ENCODE results near the gene SCRG1. TPM values are rescaled to one million over a fixed set of nuclear protein-coding genes. Genes with fewer than 3 reads are reported as not detected.
A peak's percentile ranks its signal among the peaks of the same experiment; 100 is the strongest.

SCRG1 gene
- total RNA-seq, 1 donor from 2014 or later: 5.1 TPM

- TF ChIP-seq CTCF (conservative IDR thresholded peaks at IDR 0.05): no peak
- no peaks in the 10 kb centered on the region for H3K9me3 Mint-ChIP-seq
- H3K36me3 Mint-ChIP-seq (ENCODE audit: low read depth): peaks cover 8% of the 10 kb centered on the region
- H3K4me1 Mint-ChIP-seq: peaks cover 17% of the 10 kb centered on the region
- no peak overlapping the region for H3K4me3 Mint-ChIP-seq
- DNase-seq (ENCODE audit: low read depth, low spot score): no peak
- peak overlapping the region; percentile 65 for H3K27ac Mint-ChIP-seq (ENCODE audit: unreplicated experiment)
- no peaks in the 10 kb centered on the region for H3K27me3 Mint-ChIP-seq (ENCODE audit: low read depth)
Observed at GRCh38 chr4:173382349-173382748, 16.6 kb downstream of the SCRG1 start.

GRCh38 chr4:173381610-173382009 lies 17.3 kb downstream of the SCRG1 start:
- Mint-ChIP-seq H3K4me3 (peak overlapping the region; percentile 8), H3K27ac (ENCODE audit: unreplicated experiment) (peak overlapping the region; percentile 29), H3K4me1 (peaks cover 17% of the 10 kb centered on the region), H3K9me3 (no peaks in the 10 kb centered on the region), H3K36me3 (ENCODE audit: low read depth) (peaks cover 8% of the 10 kb centered on the region), H3K27me3 (ENCODE audit: low read depth) (no peaks in the 10 kb centered on the region)
- DNase-seq (ENCODE audit: low read depth, low spot score): no peak
- TF ChIP-seq CTCF (conservative IDR thresholded peaks at IDR 0.05): no peak

GRCh38 chr4:173380987-173381386 lies 17.9 kb downstream of the SCRG1 start:
- H3K36me3 Mint-ChIP-seq (ENCODE audit: low read depth): peaks cover 9% of the 10 kb centered on the region
- no peak for TF ChIP-seq CTCF (conservative IDR thresholded peaks at IDR 0.05)
- H3K4me3 Mint-ChIP-seq: peak overlapping the region; percentile 32
- H3K27me3 Mint-ChIP-seq (ENCODE audit: low read depth): no peaks in the 10 kb centered on the region
- H3K27ac Mint-ChIP-seq (ENCODE audit: unreplicated experiment): no peak overlapping the region
- DNase-seq (ENCODE audit: low read depth, low spot score): no peak
- peaks cover 17% of the 10 kb centered on the region for H3K4me1 Mint-ChIP-seq
- H3K9me3 Mint-ChIP-seq: no peaks in the 10 kb centered on the region

GRCh38 chr4:173379929-173380328 lies 19.0 kb downstream of the SCRG1 start:
- no peaks in the 10 kb centered on the region for H3K9me3 Mint-ChIP-seq
- peaks cover 12% of the 10 kb centered on the region for H3K36me3 Mint-ChIP-seq (ENCODE audit: low read depth)
- no peak for DNase-seq (ENCODE audit: low read depth, low spot score)
- peaks cover 17% of the 10 kb centered on the region for H3K4me1 Mint-ChIP-seq
- no peak for TF ChIP-seq CTCF (conservative IDR thresholded peaks at IDR 0.05)
- H3K4me3 Mint-ChIP-seq: no peak overlapping the region
- no peaks in the 10 kb centered on the region for H3K27me3 Mint-ChIP-seq (ENCODE audit: low read depth)
- no peak overlapping the region for H3K27ac Mint-ChIP-seq (ENCODE audit: unreplicated experiment)

- Mint-ChIP-seq H3K4me3 (no peak overlapping the region), H3K36me3 (ENCODE audit: low read depth) (peaks cover 6% of the 10 kb centered on the region), H3K27me3 (ENCODE audit: low read depth) (no peaks in the 10 kb centered on the region), H3K4me1 (peaks cover 26% of the 10 kb centered on the region), H3K27ac (ENCODE audit: unreplicated experiment) (no peak overlapping the region), H3K9me3 (no peaks in the 10 kb centered on the region)
- DNase-seq (ENCODE audit: low read depth, low spot score): no peak
- no peak for TF ChIP-seq CTCF (conservative IDR thresholded peaks at IDR 0.05)
Observed at GRCh38 chr4:173374588-173374987, 24.3 kb downstream of the SCRG1 start.

All from neural crest cell (in vitro differentiated cells).